Adrenal gland (tissue), 12 donors: ENCODE measurements around the gene SCUBE1. TPM values are rescaled to one million over a fixed set of nuclear protein-coding genes. Genes with fewer than 3 reads are reported as not detected.

Experiments
- DNase-seq, 7 donors: peaks; one replicate each; pipeline ENCODE4 v3.0.0-alpha.2; 2019 to 2020
- H3K27ac ChIP-seq, 5 donors: fragments of 200-600 bp; sonication (generic) in 4 of 5; 1 replicate in 3 of 5; 2 replicates in 2 of 5; pipeline versions ENCODE4 v1.5.1 to v1.8.0; 2016 to 2020; ENCODE audit warnings: mild to moderate bottlenecking in 1 of 5
- H3K27me3 ChIP-seq: fragments of 200-600 bp; 2 replicates; pipeline ENCODE4 v1.8.0; 2021
- H3K36me3 ChIP-seq, 2 donors: fragments of 200-600 bp; replicated peaks in 1 of 2; 1 replicate in 1 of 2; 2 replicates in 1 of 2; pipeline versions ENCODE4 v1.5.1 to v1.8.0; 2018 to 2022
- H3K4me1 ChIP-seq, 2 donors: fragments of 200-600 bp; replicated peaks in 1 of 2; 1 replicate in 1 of 2; 2 replicates in 1 of 2; pipeline versions ENCODE4 v1.5.1 to v1.8.0; 2018 to 2021
- H3K4me3 ChIP-seq, 4 donors: fragments of 200-600 bp; sonication (generic) in 3 of 4; one replicate each; pipeline ENCODE4 v1.5.1; 2016 to 2018
- H3K9me3 ChIP-seq, 3 donors: fragments of 200-600 bp; sonication (generic) in 1 of 3; replicated peaks in 1 of 3; 1 replicate in 2 of 3; 2 replicates in 1 of 3; pipeline versions ENCODE4 v1.5.1 to v1.8.0; 2016 to 2021
- CTCF ChIP-seq, 6 experiments: fragments of 450-650 bp in 4 of 6; fragments of 200-600 bp in 2 of 6; sonication (generic) in 1 of 6; IDR thresholded peaks; 1 replicate in 5 of 6; 2 replicates in 1 of 6; pipeline versions ENCODE4 v1.5.1 to v1.8.0; 2016 to 2021; ENCODE audit warnings: antibody characterized with exemption in 6 of 6, mild to moderate bottlenecking in 2 of 6, moderate library complexity in 1 of 6
- POLR2A ChIP-seq, 2 donors: fragments of 450-650 bp; IDR thresholded peaks; one replicate each; pipeline ENCODE4 v1.6.1; 2017; ENCODE audit warnings: antibody characterized with exemption in 2 of 2, mild to moderate bottlenecking in 2 of 2, moderate library complexity in 1 of 2
- WGBS, 4 donors: extraction: QIAGEN DNeasy Blood & Tissue Kit in 2 of 4; methylation state at CpG; one replicate each; pipeline versions ENCODE4 v1.1.5 to v1.1.7; 2013 to 2017; 5-methylcytosine and 5-hydroxymethylcytosine counted together
- intact Hi-C, 2 donors: fragments of 100-400 bp; cut with DNase I; formaldehyde crosslinking; loops; one replicate each; pipeline versions ENCODE4 v1.14.1 to v1.15.0; 2022 to 2023
- polyA plus RNA-seq, 3 donors: library from polyadenylated mRNA; stranded (reverse); fragments of 200-250 nt in 2 of 3; fragments of 350-450 nt in 1 of 3; fragmentation: Illumina TruSeq in 1 of 3; extraction: RNeasy Lipid Tissue Mini Kit (QIAGEN cat#74804) in 1 of 3; gene quantifications; one replicate each; pipeline ENCODE4 v1.2.3, GENCODE V29; 2013 to 2014
- total RNA-seq, 9 donors: library from RNA; depleted of rRNA in 4 of 9; stranded (reverse); fragments of >200 nt in 4 of 9; fragments of 120-200 nt in 1 of 9; fragmentation: NEBNext Ultra II Directional in 1 of 9; extraction: Animal tissue kit (Norgen Biotek cat#: 25700) in 1 of 9; gene quantifications; one replicate each; pipeline versions ENCODE4 v1.1.0 to v1.2.4, GENCODE V29; 2013 to 2023
- donor health status: healthy with polysubstance abuse.
- donor health status: Bipolar disorder and iron deficiency.
- donor health status: DM: yes; HTN: yes; CAD: no.
- donor health status: DM: no; HTN: no; CAD: no.
- donor health status: DM: no; HTN: no; CAD: no.
- donor health status: DM: yes; HTN: yes; CAD: no.

SCUBE1 gene
- total and polyA plus RNA-seq, 12 donors = 1.4 to 34.0 (median 8.8) TPM

GRCh38 chr22:43241699-43242386 is 101.3 kb downstream of the SCUBE1 start:
- Histone ChIP-seq H3K4me1 (peaks cover 13 to 19% of the 10 kb centered on the region in 2 donors), H3K27me3 (no peaks in the 10 kb centered on the region), H3K9me3 (no peaks in the 10 kb centered on the region), H3K27ac (no peak overlapping the region), H3K36me3 (no peaks in the 10 kb centered on the region), H3K4me3 (no peak overlapping the region)
- 86 to 95% (median 91%) methylated on average over 8 to 14 of the region's 14 CpGs for WGBS, 4 donors
- no peak for TF ChIP-seq POLR2A (IDR thresholded peaks at IDR 0.05)
- TF ChIP-seq CTCF (IDR thresholded peaks at IDR 0.05) = no peak
- intact Hi-C loops = no loop called here
- DNase-seq = no peak

GRCh38 chr22:43241138-43241597 is 102.0 kb downstream of the SCUBE1 start:
- no peaks in the 10 kb centered on the region for H3K27me3 ChIP-seq
- intact Hi-C loops = no loop called here
- H3K36me3 ChIP-seq = no peaks in the 10 kb centered on the region
- no peak for DNase-seq
- H3K9me3 ChIP-seq = no peaks in the 10 kb centered on the region
- TF ChIP-seq POLR2A (IDR thresholded peaks at IDR 0.05) (no peak), CTCF (IDR thresholded peaks at IDR 0.05) (no peak)
- no peak overlapping the region for H3K27ac ChIP-seq
- WGBS, 4 donors = 87 to 92% (median 90%) methylated on average over 13 to 15 of the region's 15 CpGs
- peaks cover 18 to 26% of the 10 kb centered on the region in 2 donors for H3K4me1 ChIP-seq
- no peak overlapping the region for H3K4me3 ChIP-seq

GRCh38 chr22:43240614-43241013 is 102.6 kb downstream of the SCUBE1 start:
- Histone ChIP-seq H3K36me3 (no peaks in the 10 kb centered on the region), H3K9me3 (no peaks in the 10 kb centered on the region), H3K4me3 (no peak overlapping the region), H3K27me3 (no peaks in the 10 kb centered on the region), H3K27ac (no peak overlapping the region), H3K4me1 (peaks cover 23 to 31% of the 10 kb centered on the region in 2 donors)
- 87 to 95% (median 91%) methylated on average over 5 to 7 of the region's 7 CpGs for WGBS, 4 donors
- no peak for TF ChIP-seq POLR2A (IDR thresholded peaks at IDR 0.05)
- TF ChIP-seq CTCF (IDR thresholded peaks at IDR 0.05) = no peak
- intact Hi-C loops = no loop called here
- no peak for DNase-seq

- no peak for DNase-seq
- TF ChIP-seq CTCF (IDR thresholded peaks at IDR 0.05) (no peak), POLR2A (IDR thresholded peaks at IDR 0.05) (no peak)
- whole genome bisulfite sequencing, 4 donors = 64 to 92% (median 84%) methylated on average over 2 to 9 of the region's 9 CpGs
- no peaks in the 10 kb centered on the region for H3K27me3 ChIP-seq
- peaks cover 27 to 37% of the 10 kb centered on the region in 2 donors for H3K4me1 ChIP-seq
- no peaks in the 10 kb centered on the region for H3K9me3 ChIP-seq
- H3K4me3 ChIP-seq = no peak overlapping the region
- intact Hi-C loops = no loop called here
- H3K27ac ChIP-seq = no peak overlapping the region
- H3K36me3 ChIP-seq = no peaks in the 10 kb centered on the region
These were observed 103.2 kb downstream of the SCUBE1 start for GRCh38 chr22:43239956-43240355.
